GM12892 (cell line): ENCODE results near the gene PHACTR3.

Experiments used
- DNase-seq: peaks from one replicate; pipeline ENCODE4 v3.0.0; 2011; ENCODE audit not compliant: insufficient read length
- FAIRE-seq: peaks from 2 replicates; lab custom pipeline; 2011; peaks lifted over from hg19 to GRCh38; lab: Jason Lieb, UNC
- POLR2A ChIP-seq: IDR thresholded peaks from 2 replicates; pipeline ENCODE4 v1.6.1; 2011; ENCODE audit warnings: low read depth, low read length, control low read depth
- POLR2AphosphoS5 ChIP-seq: IDR thresholded peaks from 2 replicates; pipeline ENCODE4 v1.6.1; 2011; ENCODE audit warnings: low read depth, low read length, control low read depth
- TAF1 ChIP-seq: IDR thresholded peaks from 2 replicates; pipeline ENCODE4 v1.6.1; 2011; ENCODE audit warnings: low read depth, mild to moderate bottlenecking, control low read depth, low read length, borderline replicate concordance

PHACTR3 gene

GRCh38 chr20:59811681-59812171, 207.4 kb downstream of the PHACTR3 start:
- TF ChIP-seq POLR2A: no peak
- no peak for TF ChIP-seq POLR2AphosphoS5
- no peak for TF ChIP-seq TAF1
- FAIRE-seq (no peak), DNase-seq (no peak)

DNA sequence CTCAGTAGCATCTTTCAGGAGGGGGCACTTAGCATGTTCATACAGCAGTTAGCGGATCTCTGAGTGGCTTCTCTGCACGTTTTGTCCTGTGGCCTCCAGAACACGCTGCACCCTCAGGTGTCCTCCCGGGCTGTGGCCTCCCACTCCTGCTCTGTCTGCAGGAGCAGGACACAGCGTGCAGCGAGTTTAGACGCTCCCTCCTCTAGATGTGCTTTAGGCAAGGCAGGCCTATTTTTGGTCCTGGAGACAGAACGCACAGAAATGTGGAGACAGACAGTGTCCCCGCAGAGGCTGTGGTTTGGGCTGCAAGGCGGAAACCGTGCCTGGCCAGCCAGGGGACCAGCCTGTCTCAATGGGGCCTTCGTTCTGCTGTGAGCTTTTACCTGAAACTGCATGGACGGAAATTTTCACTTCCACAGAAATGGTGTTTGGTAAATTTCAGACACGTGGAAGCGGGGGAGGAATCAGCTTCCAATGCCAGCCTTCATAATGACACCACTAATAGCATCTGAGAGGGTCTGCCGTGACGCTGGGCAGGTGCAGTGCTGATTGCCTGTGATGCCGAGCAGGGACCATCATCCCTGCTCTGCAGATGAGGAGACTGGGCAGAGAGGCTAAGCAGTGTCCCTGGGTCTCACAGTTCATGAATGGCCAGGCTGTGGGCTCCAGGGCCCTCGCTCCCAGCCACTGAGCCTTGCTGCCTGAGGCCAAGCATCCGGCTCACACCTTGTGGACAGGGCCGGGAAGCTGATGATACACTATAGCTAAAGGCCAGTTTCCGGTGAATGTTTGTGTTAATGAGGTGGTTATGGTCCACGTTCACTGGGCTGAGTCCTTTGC, 208.2 kb downstream of the PHACTR3 start:
- DNase-seq: no peak
- TF ChIP-seq POLR2AphosphoS5 (no peak), TAF1 (no peak), POLR2A (no peak)
- no peak for FAIRE-seq

DNA sequence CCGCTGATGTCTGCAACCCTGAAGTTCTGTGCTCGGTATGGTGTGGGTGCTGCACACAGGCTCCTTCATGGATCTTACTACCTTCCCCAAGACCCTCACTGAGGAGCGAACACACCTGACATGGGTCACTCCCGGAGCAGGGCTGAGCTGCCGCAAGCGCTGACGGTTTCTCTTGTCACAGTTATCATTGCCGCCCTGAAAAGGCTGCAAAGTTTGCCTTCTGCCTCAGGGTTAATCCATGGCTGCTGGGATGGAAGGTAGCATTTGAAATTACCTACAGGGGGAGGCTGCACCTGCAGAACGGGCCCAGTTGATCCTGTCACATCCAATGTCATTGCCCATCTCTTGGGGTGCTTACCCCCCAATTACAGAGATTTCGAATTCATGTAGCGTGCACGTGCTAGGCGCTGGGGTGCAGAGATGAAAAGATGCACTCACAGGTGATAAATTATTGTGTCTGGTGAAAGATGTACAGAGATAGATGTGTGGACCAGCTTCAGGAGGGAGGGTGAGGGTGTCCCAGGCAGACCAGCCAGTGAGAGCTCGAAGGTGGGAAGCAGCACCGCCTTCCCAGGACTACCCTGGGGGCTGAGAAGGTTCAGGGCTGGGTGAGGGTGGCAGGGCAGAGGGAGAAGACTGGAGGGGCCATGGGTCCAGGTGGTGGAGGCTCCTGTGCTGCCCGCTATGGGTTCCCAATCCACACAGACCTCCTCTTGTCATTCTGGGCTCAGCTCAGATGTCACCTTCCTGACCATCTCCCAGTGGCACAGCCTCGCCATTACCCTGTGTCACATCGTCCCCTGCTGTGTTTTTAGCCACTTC, 209.0 kb downstream of the PHACTR3 start:
- TF ChIP-seq POLR2A: no peak
- FAIRE-seq (no peak), DNase-seq (no peak)

DNA sequence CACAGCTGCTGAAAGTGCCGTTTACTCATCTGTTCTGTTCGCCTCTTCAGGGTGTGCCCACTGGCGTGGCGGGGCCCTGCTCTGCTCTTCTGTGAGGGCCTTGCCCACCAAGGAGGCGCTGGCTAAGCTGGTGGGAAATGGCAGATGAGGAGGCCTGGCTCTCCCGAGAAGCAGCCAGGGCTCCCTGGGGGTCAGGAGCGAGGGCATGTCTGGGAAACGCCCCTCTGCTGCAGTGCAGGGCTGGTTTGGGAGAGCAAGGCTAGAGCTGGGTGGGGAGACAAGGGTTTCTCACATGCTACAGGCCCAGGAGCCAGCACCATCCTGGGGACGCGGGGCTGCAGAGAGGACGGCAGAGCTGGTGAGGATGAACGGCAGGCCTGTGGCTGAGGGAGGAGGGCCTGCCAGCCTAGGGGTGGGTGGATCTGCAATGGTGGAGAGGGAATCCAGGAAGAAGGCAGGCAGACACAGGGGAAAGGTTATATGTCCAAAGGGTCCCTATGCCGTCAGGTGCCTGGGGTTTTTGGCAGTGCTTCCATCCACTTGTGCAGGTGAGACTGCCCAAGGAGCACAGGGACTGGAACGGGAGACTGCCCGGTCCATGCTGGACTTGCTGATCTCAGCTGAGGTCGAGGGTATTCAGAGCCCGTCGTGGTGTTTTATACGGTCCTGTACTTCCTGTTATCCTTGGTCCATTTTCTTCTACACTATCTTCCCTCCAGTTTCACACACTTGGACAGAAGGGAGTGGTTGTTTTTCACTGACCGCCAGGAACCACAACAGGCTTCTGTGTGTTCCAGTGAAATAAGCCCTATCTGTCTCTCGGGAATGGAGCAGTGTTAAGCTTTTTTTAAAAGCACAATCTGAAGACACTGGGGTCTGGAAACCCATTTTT, 209.9 kb downstream of the PHACTR3 start:
- no peak for FAIRE-seq
- no peak for TF ChIP-seq POLR2AphosphoS5
- TF ChIP-seq POLR2A: no peak
- no peak for TF ChIP-seq TAF1
- no peak for DNase-seq

DNA sequence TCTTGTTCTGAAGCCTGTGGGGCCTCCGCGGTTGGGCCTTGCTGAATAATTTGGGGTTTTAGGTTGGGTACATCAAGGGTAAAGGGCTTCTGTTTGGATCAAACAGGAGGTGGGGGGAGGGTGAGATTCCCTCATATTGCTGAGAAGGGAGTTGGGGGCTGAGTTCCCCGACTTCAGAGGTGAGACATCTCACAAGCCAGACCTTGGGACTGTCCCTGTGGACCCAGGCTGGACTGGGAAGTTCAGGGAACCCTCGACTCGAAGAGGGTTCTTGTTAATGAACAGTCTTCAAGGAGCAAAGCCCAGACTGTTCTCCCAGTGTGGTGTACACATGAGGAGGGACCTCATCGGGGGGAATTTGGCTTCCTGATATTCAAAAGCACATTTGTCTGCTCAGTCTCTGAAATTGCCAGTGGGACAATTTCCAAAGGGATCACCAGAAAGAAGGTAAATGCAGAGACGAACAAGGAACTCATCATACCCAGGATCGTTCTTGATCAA, 210.6 kb downstream of the PHACTR3 start:
- FAIRE-seq (no peak), DNase-seq (no peak)
- no peak for TF ChIP-seq POLR2AphosphoS5
- no peak for TF ChIP-seq TAF1
- no peak for TF ChIP-seq POLR2A

DNA sequence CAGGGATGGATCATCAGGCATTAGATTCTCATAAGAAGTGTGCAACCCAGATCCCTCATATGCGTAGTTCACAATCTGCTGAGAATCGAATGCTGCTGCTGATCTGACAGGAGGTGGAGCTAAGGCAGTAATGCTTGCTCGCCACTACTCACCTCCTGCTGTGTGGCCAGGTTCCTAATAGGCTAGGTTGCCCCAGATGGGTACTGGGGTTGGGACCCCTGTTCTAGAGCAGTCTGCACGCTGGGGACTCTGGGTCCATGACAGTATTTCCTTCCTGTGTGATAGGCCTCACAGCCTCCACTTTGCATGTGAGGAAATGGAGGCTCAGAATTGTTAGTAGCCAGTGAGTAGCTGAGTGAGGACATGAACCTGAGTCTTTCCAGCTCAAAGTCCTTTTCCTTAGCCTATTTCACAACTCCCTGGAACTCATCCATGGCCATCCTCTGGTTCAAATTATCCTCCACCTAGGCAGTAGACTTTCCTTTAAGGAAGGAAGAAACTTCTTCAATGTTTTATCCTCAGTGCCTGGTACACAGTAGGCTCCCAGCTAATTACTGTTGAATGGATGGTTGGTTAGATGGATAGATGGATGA, 211.9 kb downstream of the PHACTR3 start:
- no peak for FAIRE-seq
- no peak for DNase-seq

GRCh38 chr20:59817406-59817805, 213.1 kb downstream of the PHACTR3 start:
- no peak for DNase-seq
- FAIRE-seq: no peak
- TF ChIP-seq POLR2A: no peak
- TF ChIP-seq TAF1: no peak
- TF ChIP-seq POLR2AphosphoS5: no peak

More for the DNA sequence above, 211.9 kb downstream of the PHACTR3 start:
- TF ChIP-seq POLR2A (no peak), TAF1 (no peak), POLR2AphosphoS5 (no peak)

- DNase-seq (no peak), FAIRE-seq (no peak)
- TF ChIP-seq POLR2A: no peak
- no peak for TF ChIP-seq TAF1
- no peak for TF ChIP-seq POLR2AphosphoS5
Observed at GRCh38 chr20:59817846-59818615, 213.7 kb downstream of the PHACTR3 start.

DNA sequence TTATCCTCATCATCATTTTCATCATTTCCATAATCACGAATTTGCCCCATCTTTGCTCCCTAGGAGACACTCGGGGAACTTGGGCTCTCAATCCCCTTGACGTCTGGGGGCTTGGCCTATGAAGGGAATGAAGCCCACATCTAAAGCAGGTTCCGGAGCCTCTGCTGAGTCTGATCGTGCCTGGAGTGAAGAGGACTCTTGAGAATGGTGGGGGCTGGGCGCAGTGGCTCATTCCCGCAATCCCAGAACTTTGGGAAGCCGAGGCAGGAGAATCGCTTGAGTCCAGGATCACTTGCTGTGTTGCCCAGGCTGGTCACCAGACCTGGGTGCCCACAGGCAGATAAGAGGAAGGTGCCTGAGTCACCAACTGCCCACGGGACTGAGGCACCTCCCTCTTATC, 214.6 kb downstream of the PHACTR3 start:
- TF ChIP-seq TAF1 (no peak), POLR2A (no peak), POLR2AphosphoS5 (no peak)
- FAIRE-seq: no peak

GRCh38 chr20:59819496-59820203, 215.3 kb downstream of the PHACTR3 start:
- no peak for FAIRE-seq
- TF ChIP-seq TAF1: no peak
- no peak for TF ChIP-seq POLR2AphosphoS5
- DNase-seq: no peak

More for the DNA sequence above, 214.6 kb downstream of the PHACTR3 start:
- DNase-seq: no peak
